Measurements from ENCODE around the gene IL17RC. TPM values are rescaled to one million over a fixed set of nuclear protein-coding genes. Genes with fewer than 3 reads are reported as not detected.

IL17RC gene
- total and polyA plus RNA-seq, 2 of the 4 experiments (the other 2 are of a cell fraction) = 20.8 to 28.3 TPM

- Histone ChIP-seq H3K9ac (ENCODE audit: low read depth, low read length) (no peak overlapping the region), H3K9me1 (ENCODE audit: insufficient read depth, low read length) (peaks cover 11% of the 10 kb centered on the region), H2BK20ac (ENCODE audit: low read depth, low read length) (no peak overlapping the region), H2BK15ac (ENCODE audit: low read depth, low read length) (no peak overlapping the region), H4K5ac (ENCODE audit: low read depth, low read length) (no peak overlapping the region), H2BK5ac (ENCODE audit: low read depth, low read length, poor library complexity, severe bottlenecking) (no peak overlapping the region), H3K79me1 (ENCODE audit: low read depth in 1 of 2, low read length in 2 of 2) (peaks cover 7 to 38% of the 10 kb centered on the region in 2 experiments; a peak in 3 of 4 replicates), H2AK5ac (ENCODE audit: low read depth, low read length) (0 out of 2 replicates have a peak overlapping the region, but pooled peaks have one; percentile 33), H3K18ac (ENCODE audit: low read depth, low read length) (no peak overlapping the region), H3K36me3 (ENCODE audit: control insufficient read depth, insufficient read depth, low read length) (peaks cover 3% of the 10 kb centered on the region; the same call in 1 of the 2 replicates), H3K23ac (ENCODE audit: low read depth, low read length) (no peak overlapping the region), H3K4me2 (ENCODE audit: low read depth, low read length) (no peak overlapping the region), H3K9me3 (ENCODE audit: control insufficient read depth, insufficient read depth, low read length) (no peaks in the 10 kb centered on the region), H3K14ac (replicated peaks; ENCODE audit: low read depth, low read length) (no peak overlapping the region), H2AFZ (replicated peaks; ENCODE audit: low read length, poor library complexity) (no peak overlapping the region), H2BK120ac (ENCODE audit: low read depth, low read length) (no peak overlapping the region), H3K27me3 (ENCODE audit: control insufficient read depth, insufficient read depth, low read length) (no peaks in the 10 kb centered on the region), H4K8ac (ENCODE audit: low read depth in 2 of 2, low read length in 2 of 2) (no peak overlapping the region), H4K20me1 (ENCODE audit: insufficient read depth, low read length) (no peaks in the 10 kb centered on the region), H3K4me3 (ENCODE audit: insufficient read depth, low read depth, low read length) (no peak overlapping the region), H2AK9ac (replicated peaks; ENCODE audit: low read depth, low read length, poor library complexity) (peak overlapping the region; percentile 63), H3K4me1 (ENCODE audit: control insufficient read depth, insufficient read depth, low read length) (peaks cover 30% of the 10 kb centered on the region), H3K27ac (ENCODE audit: insufficient read depth, low read length) (no peak overlapping the region), H3K4ac (ENCODE audit: low read depth, low read length) (no peak overlapping the region; the same call in 1 of the 2 replicates), H3K56ac (ENCODE audit: extremely low read depth, insufficient read depth, low read length) (no peak overlapping the region), H4K91ac (ENCODE audit: insufficient read depth, low read depth, low read length) (no peak overlapping the region)
- POLR2A ChIA-PET (ENCODE audit: unreplicated experiment) = no interaction called here
- in situ Hi-C loops (cut with MboI; ENCODE audit: low sequenced_read_pairs) (no loop called here), intact Hi-C loops (cut with micrococcal nuclease) (loop anchor here (5.0 kb wide), 1 partner anchor 201 kb away; no protein-coding TSS in a partner anchor), dilution Hi-C loops (cut with HindIII; ENCODE audit: low sequenced_read_pairs, unreplicated experiment) (no loop called here)
- 100% methylated on average over 1 of the region's 8 CpGs; no CpG with 5 or more reads in 1 of the 2 experiments for WGBS, 2 experiments (ENCODE audit: extremely low coverage in 2 of 2, insufficient read length in 1 of 2)
- no TSS peak for BruUV-seq (replicated peaks)
- CTCF ChIA-PET = no interaction called here
- ATAC-seq (ENCODE audit: low read depth) (no peak), DNase-seq (no peak)
- TF ChIP-seq CHD1 (IDR thresholded peaks at IDR 0.05; ENCODE audit: low read depth, low read length) (no peak), FOS (IDR thresholded peaks at IDR 0.05; ENCODE audit: low read depth, low read length) (no peak), MAZ (IDR thresholded peaks at IDR 0.05; ENCODE audit: borderline replicate concordance, low read depth, low read length) (no peak), CTCF (conservative IDR thresholded peaks at IDR 0.05; ENCODE audit: low read depth, low read length) (no peak), MXI1 (IDR thresholded peaks at IDR 0.05; ENCODE audit: borderline replicate concordance, low read depth, low read length) (no peak), CEBPB (IDR thresholded peaks at IDR 0.05; ENCODE audit: low read depth, low read length) (no peak), POLR2A (IDR thresholded peaks at IDR 0.05; ENCODE audit: low read depth, low read length) (no peak), BHLHE40 (IDR thresholded peaks at IDR 0.05; ENCODE audit: low read depth, low read length) (no peak), NFE2L2 (IDR thresholded peaks at IDR 0.05; ENCODE audit: low read depth, low read length) (no peak), RAD21 (IDR thresholded peaks at IDR 0.05; ENCODE audit: low read length) (no peak), RCOR1 (IDR thresholded peaks at IDR 0.05; ENCODE audit: insufficient replicate concordance, low read length) (no peak), MAFK (IDR thresholded peaks at IDR 0.05; ENCODE audit: low read depth, low read length) (no peak), RFX5 (IDR thresholded peaks at IDR 0.05; ENCODE audit: low read depth, low read length) (no peak)
- TF ChIP-seq, protein P1, sequence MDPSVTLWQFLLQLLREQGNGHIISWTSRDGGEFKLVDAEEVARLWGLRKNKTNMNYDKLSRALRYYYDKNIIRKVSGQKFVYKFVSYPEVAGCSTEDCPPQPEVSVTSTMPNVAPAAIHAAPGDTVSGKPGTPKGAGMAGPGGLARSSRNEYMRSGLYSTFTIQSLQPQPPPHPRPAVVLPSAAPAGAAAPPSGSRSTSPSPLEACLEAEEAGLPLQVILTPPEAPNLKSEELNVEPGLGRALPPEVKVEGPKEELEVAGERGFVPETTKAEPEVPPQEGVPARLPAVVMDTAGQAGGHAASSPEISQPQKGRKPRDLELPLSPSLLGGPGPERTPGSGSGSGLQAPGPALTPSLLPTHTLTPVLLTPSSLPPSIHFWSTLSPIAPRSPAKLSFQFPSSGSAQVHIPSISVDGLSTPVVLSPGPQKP (IDR thresholded peaks at IDR 0.05; ENCODE audit: borderline replicate concordance, low read depth, low read length) = no peak
- TF ChIP-seq, protein P2, sequence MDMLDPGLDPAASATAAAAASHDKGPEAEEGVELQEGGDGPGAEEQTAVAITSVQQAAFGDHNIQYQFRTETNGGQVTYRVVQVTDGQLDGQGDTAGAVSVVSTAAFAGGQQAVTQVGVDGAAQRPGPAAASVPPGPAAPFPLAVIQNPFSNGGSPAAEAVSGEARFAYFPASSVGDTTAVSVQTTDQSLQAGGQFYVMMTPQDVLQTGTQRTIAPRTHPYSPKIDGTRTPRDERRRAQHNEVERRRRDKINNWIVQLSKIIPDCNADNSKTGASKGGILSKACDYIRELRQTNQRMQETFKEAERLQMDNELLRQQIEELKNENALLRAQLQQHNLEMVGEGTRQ (IDR thresholded peaks at IDR 0.05; ENCODE audit: low read depth, low read length) = no peak
These were observed 1.6 kb downstream of the IL17RC start for GRCh38 chr3:9918261-9919038.
